GM19099 (cell line): ENCODE measurements around the gene COX6B2.

Source experiments
- POLR2A ChIP-seq: IDR thresholded peaks from 3 replicates; pipeline ENCODE4 v1.6.1; 2011; ENCODE audit warnings: low read depth; ENCODE audit not compliant: insufficient read length; ENCODE audit errors: extremely low read depth

Gene COX6B2

DNA sequence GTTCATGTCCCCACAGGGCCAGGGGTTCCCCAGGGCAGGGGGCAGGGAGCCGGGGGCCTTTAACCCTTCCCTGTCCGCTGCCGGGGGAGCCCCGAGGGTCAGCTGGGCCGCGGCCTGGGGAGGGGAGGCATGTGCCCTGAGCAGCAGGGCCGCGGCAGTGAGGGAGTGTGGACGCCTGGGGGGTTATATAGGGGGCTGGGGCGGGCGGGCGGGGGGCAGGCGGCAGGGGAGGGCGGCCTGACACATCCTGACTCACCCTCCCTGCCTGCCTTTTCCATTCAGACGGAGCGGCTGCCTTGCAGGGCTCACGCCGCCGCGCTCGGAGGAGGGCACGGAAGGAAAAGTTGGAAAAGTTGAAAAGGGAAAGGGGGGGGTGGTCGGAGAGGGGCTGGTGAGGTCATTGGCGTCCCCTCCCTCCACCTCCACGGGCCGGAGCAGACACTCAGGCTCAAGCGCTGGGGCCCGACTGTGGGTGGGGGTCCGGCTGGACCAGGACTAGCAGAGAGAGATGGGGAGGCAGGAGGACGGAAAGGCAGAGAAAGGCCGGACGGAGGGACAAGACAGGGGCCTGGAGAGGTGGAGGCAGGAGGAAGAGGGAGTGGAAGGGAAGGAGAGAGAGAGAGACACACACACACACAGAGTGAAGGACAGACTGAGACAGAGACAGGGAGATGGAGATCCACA, 15.9 kb upstream of the COX6B2 start, which contains the start of gene IL11:
Gene IL11 (minus strand): TSS at position 159 of the 684 bp plus-strand sequence. CDS start 153 bp downstream, at position 6.
- no peak for TF ChIP-seq POLR2A

DNA sequence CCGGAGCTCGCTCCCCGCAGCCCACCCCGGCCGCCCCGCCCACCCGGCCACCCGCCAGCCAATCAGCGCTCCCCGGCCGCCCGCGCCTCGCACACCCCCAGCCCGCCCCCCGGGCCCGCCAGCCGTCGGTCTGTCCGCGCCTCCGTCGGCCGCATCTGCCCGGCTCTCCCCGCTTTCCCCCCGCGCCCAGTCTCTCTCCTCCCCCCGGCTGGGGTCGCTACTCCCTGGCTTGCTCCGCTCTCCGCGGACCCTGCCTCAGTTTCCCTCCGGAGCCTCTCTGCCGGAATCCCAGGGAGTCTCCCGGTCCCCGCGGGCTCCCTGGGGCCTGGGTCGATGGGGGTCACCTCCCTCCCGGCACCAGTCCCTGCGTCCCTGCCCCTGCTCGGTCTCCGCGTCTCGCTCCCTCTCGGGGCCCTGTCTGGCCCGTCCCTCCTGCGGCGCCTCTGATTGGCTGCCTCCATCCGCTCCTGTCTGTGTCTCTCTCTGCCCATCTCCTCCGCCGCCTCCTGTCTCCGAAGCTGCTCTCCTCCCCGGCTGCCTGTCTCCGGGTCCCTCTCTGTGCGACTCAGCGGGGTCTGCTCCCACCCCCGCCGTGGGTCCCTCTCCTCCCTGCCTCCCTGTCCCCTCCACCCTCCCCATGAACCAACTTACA, 15.3 kb upstream of the COX6B2 start:
- TF ChIP-seq POLR2A, result no peak

DNA sequence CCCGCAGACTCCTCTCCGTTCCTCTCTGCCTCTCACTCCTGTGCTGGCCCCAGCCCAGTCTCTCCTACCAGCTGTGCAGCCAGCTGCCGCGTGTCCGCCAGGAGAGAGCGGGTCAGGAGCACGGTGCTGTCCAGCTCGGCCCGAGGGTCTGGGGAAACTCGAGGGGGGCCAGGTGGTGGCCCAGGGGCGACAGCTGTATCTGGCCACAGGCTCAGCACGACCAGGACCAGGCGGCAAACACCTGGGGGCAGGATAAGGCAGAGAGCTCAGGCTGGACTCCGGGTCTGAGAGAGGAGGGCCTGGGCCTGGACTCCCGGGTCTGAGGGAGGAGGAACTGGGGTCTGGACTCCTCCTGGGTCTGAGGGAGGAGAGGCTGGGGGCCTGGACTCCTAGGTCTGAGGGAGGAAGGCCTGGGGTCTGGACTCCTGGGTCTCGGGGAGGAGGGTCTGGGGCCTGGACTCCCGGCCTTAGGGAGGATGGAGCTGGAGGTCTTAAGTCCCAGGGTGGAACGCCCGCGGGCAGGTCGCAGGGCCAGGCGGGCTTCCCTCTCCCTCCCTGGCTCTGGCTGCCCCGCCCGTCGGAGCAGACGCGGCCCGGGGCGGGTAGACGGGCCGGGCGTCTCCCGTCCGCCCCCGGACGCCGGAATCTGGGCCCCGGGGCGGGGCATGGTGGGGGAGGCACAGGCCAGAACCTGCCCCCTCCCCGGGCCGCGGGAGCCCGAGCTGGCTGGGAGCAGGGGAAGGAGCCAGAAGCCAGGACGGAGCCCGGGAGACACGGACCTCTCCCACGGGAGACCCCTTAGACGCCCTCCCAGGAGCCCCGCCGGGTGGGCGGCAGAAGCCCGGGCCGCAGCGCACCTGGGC, 14.4 kb upstream of the COX6B2 start:
- no peak for TF ChIP-seq POLR2A

DNA sequence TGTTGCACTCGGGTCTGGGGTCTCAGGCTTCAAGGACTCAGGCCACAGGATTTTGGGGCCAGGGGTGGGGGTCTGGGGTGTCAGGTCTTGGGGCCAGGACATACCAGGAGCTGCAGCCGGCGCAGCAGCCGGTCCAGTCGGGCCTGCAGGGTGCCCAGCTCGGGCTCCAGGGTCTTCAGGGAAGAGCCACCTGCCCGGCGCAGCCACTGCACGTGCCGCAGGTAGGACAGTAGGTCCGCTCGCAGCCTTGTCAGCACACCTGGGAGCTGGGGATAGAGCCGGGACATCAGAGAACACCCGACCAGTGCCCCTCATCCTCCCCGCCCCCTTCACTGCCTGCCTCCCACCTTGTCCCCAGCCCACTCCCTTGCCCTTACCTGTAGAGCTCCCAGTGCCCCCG, 13.6 kb upstream of the COX6B2 start:
- no peak for TF ChIP-seq POLR2A

DNA sequence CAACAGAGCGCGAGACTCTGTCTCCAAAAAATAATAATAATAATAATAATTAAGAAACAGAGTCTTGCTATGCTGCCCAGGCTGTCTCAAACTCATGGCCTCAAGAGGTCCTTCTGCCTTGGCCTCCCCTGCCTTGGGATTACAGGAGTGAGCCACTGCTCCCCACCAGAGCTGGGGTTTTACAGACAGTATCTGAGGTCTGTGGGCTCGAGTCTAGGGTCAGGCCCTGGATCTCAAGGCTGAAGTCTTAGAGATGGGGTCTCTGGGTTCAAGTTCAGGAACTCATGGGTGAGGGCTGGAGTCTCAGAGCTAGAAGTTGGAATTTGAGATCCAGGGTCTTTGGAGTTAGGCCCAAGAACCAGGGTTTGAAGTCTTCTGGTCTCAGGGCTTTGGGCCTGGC, 12.3 kb upstream of the COX6B2 start:
- no peak for TF ChIP-seq POLR2A

DNA sequence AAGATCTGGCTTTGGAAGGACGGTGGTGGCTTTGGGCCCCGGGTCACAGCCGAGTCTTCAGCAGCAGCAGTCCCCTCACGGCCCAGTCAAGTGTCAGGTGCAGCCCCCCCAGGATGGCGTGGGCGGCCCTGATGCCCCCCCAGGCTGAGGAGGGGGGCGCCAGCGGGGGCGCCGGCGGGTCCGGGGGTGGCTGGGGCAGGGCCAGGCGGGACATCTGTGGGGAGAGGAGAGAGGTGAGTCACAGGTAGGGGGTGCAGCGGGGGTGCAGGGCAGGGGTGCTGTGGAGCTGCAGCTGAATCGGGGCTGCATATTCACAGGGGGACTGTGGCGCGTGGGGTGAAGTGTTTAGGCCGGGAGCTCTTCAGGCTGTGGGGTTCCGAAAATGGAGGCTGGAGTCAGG, 11.4 kb upstream of the COX6B2 start:
- no peak for TF ChIP-seq POLR2A

DNA sequence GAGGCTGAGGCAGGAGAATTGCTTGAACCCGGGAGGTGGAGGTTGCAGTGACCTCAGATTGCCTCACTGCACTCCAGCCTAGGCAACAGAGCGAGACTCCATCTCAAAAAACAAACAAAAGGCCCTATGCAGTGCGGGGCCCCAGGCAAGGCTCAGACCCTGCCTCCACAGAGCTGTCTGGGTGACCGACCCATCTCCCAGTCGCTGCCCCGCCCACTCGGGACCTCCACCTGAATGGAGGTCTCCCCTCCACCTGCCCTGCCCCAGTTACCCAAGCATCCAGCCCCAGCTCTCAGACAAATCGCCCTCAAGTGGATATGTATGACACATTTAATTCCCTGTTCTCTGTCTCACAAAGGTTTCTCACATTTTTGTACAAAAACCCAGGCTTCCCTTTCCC, 10.7 kb upstream of the COX6B2 start:
- TF ChIP-seq POLR2A, result no peak

DNA sequence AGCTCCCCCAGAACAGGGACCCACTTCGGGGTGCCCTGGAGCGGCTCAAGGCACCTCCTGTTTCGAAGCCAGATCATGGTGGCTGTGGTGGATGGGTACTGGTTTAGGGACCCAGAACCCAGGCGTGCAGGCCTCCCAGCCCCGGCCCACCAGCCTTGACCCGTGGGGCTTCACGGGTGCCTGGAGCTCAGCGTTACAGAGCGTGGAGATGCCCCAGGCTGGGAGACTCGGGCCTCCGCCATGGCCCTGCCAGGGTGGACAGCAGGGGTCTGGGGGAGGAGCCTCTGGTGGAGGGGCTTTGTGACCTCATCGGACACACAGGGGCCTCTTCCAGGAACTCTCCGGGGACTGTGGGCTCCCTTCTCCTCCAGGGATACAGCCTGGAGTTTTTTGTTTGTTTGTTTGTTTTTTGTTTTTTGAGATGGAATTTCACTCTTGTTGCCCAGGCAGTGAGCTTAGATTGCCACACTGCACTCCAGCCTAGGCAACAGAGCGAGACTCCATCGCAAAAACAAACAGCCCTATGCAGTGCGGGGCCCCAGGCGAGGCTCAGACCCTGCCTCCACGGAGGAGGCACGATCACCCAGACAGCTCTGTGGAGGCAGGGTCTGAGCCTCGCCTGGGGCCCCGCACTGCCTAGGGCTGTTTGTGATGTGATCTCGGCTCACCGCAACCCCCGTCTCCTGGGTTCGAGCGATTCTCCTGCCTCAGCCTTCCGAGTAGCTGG, 8.6 kb upstream of the COX6B2 start, which contains the start of gene GARIN5B:
Gene GARIN5B (minus strand): TSS at position 271 of the 727 bp plus-strand sequence. CDS start 194 bp downstream, at position 77.
- TF ChIP-seq POLR2A, result no peak

DNA sequence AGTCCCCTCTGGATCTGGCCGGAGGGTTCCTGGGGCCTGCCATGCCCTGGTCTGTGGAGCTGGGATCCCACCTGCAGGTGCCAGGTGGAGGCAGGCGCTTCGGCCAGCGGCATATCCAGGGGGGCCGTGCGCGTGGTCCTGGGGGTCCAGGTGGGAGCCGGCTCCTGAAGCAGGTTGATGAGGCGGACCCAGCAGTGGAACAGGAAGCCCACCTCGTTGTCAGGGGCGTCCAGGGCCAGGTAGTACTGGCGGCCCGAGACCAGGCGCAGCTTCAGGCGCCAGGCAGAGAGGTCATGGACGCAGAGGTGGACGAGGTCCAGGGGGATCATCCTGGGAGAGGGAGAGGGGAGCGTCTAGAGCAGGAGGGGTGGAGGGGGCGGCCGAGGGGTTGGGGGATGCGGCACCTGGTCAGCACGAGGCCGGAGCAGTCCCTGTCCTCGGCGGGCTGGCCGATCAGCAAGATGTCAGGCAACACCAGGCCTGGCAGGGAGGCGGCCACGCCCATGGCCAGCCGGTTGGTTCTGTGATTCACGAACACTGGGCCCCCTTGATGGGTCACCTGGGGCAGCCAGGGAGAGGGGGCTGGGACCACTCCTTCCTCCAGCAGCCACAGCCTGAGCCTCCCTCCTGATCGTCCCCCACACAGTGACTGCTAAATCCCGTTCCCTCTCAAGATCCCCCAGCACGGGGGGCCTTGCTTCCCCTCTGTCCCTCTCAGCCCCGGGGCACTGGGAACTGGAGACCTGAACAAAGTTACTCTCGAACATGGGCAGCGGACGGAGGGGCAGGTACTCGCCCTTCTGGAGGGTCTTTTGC, 7.9 kb upstream of the COX6B2 start:
- TF ChIP-seq POLR2A, result no peak

DNA sequence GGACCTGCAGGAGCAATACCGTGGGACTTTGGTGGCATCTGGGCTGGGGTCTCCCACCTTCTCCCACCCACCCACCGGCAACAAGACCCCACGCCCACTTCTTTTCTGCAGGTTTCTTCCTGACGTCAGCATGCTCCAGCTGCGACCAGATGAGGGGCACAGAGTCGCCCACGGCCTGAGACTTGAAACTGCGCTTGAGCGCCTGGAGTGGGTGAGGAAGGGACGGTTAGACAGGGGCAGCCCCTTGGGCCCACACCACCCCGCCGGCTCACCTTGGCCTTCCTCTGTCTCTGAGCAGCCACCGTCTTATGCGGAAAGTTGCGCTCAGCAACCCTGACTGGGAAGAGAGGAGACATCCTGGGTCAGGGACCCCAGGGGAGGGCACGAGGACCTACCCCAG, 6.4 kb upstream of the COX6B2 start:
- no peak for TF ChIP-seq POLR2A

DNA sequence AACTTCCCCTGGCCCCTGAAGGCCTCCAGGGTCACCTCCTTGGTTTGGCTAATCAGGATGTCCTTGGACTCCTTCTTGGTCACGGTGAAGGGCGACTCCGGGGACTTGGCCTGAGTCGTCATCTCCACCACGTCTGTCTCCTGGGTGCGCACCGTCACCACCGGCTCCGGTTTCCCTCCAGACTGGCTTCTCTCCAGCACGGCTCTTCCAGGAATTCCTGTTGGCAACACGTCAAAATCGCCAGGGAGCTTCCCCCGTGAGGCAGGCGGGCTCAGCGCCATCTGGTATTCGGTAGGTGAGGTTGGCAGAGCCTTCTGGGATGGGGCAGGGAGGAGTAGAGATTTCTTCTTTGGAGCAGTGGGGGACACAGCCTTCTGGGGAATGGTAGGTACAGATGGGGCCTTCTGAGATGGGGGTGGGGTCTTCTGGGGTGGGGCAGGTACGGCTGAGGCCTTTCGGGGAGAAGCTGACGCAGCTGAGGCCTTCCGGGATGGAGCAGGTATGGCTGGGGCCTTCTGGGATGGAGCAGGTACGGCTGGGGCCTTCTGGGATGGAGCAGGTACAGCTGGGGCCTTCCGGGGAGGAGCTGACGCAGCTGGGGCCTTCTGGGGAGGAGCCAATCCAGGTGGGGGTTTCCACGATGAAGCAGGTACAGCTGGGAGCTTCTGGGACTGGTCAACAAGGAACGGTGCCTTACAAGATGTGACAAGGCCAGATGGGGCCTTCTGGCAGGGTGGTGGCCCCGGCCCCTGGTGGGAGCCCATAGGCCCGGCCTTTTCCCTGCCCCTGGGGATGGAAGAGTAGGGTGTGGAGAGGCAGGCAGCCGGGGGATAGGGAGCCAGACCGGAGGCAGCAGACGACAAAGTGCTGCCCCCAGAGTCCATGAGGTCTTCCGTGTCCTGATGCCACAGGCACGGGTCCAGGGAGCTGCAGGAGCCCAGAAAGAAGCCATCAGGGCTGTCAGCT, 4.7 kb upstream of the COX6B2 start:
- TF ChIP-seq POLR2A, result no peak

DNA sequence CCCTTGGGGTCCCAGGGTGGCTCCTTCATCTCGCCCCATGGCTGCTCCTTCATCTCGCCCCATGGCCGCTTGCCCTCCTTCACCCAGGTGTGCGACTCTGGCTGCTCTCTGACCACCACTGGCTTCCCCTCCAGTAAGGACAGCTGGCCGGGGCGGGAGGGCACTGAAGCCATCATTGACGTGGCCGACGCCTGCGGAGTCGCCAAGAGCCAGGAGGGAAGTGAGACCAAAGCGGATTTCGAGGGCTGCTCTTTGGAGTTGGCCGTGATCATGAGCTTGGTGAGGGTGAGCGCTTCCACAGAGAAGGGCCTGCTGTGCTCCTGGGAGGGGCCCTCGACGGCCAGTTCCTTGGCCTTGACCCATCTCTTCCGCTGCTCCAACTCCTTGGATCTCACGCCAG, 4.0 kb upstream of the COX6B2 start:
- TF ChIP-seq POLR2A, result no peak

DNA sequence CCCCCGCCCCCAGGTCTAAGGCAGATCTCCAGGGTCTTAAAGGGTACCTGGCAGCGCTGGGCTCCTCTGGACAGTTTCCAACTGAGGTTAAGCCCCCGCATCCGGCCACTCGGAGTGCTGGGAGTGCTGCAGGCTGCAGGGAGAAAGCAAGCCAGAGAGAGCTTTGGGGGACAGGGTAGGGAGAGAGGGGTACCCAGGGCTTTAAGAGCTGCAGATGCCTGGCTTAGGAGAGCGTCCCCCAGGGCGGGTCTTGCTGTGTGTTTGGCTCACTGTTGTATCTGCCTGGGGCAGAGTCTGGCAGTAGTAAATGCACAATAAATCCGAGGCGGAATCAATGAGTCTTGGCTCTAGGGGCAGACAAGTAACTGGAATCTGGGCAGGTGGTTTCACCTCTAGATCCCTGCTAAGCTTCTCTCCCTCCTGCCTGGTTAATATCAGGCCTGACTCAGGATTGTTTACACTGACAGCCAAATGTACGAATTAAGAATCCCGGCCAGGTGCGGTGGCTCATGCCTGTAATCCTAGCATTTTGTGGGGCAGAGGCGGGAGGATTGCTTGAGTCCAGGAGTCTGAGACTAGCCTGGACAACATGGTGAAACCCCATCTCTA, 798 bp upstream of the COX6B2 start:
- no peak for TF ChIP-seq POLR2A
